Hindlimb muscle (tissue), 1 donor: ENCODE measurements around the gene COL4A1. TPM values are rescaled to one million over a fixed set of nuclear protein-coding genes. Genes with fewer than 3 reads are reported as not detected.
A peak's percentile ranks its signal among the peaks of the same experiment; 100 is the strongest.
"Not testable (repeated sequence)": the region's sequence is repeated elsewhere in the genome, so short reads cannot be mapped to it uniquely, and the experiment has no call there.

ENCODE experiments used
- DNase-seq: peaks from one replicate; pipeline ENCODE4 v3.0.0-alpha.2; 2013
- polyA plus RNA-seq: library from polyadenylated mRNA; unstranded; fragments of 120-200 nt; gene quantifications from one replicate; pipeline ENCODE4 v1.2.1, GENCODE V29; 2013; ENCODE audit not compliant: insufficient read length

COL4A1 gene
- polyA plus RNA-seq, 1 donor, result 706 TPM

DNA sequence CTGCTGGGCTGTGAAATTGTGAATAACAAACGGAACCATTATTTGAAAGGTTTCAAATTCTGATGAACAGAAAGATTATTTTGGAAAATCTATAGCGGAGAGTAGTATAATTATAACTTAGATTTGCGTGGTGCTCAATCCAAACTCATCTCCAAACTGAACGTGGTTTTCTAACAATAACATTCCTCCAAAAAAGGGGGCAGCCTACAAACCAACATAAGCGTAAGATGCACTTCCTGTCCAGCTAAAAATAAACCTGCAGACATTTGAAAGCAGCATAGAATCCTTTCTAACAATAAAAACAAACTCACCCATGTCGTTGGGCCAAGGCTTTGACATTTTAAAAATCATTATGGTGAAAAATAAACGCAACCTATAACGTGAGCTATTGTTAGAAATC, 178.4 kb downstream of the COL4A1 start:
- DNase-seq, result no peak

DNA sequence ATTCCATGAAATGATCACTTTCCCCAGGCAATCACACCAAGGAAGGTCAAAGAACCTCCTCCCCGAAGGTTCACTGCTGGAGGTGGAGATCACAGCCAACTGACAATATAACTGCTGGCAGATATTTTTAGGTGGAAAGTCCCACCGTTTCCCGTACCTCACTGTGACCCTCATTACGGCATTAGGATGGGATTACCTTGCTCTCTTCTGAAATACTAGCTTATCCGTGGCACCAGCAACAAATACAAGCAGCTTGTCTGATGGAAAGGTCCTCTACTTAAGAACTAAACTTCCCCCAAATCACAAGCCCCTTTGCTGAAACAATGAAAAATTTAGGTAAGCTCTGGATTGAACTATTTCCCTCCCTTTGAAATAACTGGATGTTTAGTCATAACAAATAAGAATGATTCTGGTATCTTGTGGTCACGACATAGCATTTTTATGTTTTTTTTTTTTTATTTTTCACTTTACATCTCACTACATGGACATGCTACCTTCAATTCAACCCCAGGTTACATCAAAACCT, 178.9 kb downstream of the COL4A1 start:
- DNase-seq, result no peak

DNA sequence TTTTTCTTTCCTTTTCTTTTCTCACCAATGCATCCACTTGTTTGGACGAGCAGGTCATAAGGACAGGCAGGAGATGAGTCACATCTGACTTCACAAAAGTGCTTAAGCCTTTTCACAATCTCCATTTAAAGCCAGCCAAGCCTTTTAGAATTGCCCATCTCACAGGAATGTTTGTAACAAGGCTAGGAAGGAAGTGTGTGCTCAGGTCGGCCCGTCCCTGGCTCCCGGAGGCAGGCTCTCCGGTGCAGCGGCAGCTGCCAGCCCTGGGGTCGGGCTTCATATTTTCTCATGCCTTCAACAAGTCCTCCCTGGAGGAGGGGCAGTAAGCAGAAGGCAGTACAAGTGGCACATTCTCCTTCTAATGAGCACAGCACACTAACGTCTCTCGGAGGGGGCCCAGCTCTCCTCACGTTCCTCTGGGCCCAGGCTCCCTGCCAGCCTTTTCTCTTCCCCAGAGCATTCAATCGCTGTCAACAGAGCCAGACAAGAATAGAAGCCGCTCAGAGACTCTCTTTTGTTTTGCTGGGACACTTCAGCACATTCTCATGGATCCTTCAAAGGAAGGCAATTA, 180.5 kb downstream of the COL4A1 start:
- no peak for DNase-seq

DNA sequence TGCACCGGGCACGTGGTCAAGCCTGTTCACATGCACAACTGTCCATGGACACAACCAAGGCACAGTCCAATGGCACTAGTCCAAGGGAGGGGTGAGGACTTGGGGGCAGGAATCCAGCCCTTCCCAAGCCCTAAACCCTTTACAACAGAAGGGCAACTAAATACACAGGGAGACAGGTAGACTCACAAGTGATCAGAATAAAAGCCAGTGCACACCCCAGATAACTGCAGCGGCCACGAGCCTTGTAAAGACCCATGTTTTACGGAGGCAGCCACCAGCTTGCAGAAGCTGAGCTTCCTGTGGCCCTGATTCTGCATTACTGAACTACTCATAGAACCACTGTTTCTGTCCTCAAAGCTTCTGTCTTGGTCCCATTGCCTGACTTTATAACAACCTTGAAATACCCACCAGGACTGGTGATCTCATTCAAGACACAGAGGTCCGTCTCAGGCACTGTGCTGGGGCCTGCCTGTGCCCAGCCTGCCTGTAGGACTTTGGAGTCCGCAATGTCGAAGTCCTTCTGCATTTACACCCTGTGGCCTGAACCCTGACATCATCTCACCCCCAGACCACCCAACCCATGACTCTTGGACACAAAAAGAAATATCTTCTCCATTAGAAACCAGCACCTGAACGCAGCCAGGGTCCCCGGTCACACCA, 181.2 kb downstream of the COL4A1 start:
- DNase-seq, result no peak

DNA sequence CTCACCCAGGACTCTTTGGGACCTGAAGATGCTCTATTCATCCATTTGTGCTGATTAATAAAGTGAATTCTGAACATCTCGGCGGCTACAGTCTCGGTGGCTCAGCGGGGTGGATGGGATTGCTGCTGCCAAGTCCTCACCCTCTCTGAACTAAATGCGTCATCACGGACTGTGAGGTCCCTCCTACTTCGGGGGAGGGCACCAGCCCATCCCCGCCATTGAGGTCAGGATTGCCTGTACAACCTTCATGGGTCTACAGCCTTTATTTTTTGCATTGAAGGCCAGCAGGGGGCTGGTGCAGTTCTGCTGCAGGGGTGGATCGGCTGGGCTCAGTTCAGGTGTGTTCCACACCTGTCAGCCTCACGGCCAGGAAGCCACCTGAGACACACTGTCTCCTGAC, 181.8 kb downstream of the COL4A1 start:
- DNase-seq, result no peak

DNA sequence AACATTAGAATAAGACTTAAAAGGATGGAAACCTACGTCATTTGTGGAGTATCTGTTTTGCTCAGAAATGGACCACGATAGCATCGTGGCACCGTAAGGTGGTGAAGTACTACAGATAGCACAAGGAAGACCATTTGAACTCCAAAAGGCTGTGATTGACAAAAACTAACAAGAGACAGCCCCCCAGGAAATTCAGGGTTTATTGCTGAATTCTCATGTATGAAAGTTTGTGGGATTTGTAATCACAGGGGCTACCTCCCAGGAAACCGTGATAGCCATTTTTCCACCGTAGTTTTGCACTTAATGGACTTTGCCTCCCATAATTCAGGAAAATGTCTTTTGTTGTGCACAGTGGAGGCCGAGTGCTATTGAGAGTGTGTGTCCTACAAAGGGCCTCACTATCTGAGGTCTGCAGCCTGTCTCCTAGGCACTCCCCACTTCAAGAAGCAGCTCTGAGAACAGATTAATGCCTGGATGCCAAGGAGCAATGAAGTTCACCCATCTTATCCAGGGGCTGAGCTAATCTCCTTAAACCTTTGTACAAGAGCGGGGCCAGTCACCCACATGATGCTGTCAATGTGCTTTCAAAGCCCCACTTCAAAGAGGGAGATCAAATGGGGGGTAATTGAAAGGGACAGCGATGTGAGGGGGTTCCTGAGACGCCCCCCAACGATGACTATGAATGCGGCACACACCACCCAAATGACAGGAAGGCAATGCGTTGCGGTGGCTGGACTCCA, 182.6 kb downstream of the COL4A1 start:
- DNase-seq, result no peak

DNA sequence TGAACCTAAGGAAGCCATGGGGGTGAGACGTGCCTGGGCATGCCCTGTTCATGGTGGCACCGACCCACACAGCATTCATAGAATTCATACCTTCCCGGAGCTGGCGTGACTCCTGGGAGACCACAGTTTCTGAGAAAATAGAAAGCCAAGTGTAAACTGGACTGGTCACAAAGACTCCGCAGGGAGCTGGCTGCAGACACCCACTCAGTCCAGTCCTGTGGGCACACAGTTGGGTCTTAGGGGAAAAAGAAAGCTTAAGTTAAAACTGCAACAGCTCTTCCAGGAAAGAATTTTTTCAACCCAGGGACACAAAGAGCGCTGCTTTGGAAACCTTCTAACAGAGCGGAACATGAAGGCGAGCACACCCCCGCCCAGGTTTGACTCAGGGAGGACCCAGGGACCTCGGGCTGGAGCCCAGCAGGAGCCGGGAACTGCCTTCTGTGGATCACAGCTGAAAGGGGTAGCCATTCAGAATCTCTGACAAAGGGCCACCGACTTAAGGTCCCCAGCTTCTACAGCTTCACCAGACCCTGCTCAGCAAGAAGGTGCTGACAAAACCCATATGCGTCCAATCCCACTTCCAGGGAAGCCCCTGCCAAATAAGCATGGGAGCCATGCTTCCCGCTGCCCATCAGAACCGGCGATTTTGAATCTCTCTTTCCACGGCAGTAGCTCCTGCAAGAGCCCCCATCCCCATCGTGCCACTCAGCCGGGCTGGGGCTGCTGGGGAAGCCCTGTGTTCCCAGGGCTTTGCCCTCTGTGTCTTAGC, 183.7 kb downstream of the COL4A1 start:
- no peak for DNase-seq

DNA sequence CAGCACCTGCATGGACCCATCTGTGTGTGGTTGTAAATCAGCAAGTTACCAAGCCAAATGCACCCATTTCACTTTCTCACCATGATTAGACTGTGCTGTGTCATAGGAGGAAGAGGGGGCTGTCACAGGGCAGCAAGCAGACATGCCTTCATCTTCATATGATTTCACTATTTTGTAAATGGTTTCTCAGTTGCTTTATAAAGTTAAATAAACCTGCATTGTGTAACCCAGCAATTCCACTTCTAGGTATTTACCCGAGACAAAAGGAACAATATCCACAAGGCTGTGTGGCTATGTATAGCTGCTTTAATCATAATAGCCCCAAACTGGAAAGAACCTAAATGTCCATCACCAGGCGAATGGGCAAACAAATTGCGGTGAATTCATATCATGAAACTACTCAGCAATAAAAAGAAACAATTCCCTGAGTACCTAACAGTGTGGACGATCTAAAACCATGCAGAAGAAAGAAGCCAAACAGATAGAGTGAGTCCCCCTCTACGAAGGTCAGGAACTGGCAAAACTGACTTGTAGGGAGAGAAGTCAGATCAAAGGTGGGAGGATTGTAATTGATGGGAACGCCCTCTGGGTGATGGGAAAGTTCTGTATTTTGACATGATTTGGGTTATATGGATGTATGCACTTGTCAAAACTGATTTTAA, 185.4 kb downstream of the COL4A1 start:
- DNase-seq, result no peak

DNA sequence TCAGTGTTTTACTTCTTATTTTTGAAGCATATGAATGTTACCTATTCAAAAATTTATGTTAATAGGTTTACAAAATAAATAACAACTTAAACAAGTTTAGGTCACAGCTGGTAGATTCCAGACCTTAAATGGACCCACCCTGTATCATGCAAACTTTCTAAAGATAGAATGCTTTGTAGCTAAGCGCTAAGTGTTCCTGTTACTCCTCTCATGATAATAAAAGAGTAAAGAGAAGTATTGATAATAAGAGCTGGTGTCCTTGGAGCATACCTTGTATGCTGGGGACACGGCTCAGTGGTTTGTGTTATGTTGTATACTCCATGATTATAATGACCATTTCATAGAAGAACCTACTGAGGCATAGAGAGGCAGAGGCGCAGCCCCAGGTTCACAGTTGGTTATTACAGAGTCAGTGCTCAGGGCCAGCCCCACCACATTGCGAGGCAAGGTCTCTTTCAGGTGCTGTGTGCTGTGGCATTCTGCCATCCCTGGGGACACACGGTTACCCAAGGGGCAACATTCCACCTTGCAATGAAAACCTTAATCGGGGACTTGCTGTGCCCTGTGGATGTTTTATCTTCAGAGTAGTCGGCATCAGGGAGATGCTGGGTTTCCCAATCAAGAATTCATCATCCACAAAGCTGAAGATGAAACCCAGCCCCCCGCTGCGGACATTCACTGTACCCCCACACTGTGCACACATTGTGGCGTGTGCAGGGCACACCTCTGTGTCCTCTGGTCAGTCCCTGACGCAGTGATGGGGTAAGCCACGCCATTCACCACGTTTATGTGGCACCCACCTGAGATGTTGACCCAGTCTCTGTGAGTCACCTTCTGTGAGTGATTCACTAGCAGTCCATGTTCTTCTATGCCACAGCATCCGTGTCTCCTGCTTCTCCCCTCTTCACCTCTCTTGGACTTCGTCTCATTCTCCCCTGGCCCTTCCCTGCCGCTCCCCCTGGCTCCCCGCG, 186.7 kb downstream of the COL4A1 start:
- DNase-seq, result no peak

DNA sequence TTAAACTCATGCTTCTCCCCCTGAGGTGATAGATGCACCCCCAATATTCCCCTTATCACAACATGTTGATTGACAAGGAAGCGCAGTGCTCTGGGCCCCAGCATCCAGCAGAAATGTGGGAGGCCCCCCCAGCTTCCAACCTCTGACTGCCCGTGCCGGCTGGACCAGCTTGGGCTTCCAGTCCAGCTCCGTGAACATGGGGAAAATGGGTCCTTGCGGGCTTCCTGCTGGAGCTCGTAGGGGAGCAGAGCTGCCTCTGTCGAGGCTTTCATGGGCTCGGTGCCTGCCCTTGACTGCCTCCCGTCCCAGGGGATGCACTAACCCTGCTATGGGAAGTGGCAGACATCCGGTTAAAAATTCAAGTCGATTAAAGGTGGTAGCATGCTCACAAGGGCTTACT, 188.9 kb downstream of the COL4A1 start:
- DNase-seq, result no peak

DNA sequence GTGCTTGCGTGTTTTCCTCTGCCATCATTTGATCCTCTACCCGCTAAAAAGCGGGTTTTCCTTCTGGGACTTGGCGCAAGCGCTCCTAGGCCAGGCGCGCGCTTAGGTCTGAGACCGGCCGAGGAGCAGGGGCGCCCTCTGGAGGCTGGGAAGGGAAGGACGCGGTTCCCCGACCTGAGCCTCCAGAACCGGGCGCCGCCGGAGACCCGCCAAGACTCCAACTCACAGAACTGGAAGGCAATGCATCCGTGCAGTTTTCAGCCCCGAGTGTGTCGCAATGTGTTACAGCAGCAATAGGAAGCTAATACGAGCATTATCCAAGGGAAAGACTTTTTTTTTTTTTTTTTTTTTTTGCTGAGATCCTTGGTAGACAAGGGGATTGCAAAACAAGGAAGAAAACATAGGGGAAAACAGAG, 190.9 kb downstream of the COL4A1 start:
- peak; percentile 57 for DNase-seq

DNA sequence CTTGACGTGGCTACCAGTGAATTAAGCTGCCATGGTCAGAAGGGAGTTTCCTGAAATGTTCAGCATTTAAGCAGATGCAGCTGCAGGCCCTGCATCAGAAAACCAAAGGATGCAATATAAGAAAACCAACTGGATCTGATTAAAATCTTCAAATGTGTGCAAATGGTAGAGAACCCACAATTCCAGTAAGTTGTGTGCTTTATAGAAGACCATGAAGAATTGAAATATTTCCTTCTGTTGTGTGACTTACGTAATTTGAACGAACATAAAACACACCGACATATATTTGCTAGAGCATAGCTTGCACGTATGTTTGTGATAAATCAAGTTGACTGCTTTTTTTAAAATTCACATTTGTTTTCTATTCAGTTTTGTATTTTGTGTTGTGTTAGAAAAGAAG, 191.4 kb downstream of the COL4A1 start:
- no peak for DNase-seq

DNA sequence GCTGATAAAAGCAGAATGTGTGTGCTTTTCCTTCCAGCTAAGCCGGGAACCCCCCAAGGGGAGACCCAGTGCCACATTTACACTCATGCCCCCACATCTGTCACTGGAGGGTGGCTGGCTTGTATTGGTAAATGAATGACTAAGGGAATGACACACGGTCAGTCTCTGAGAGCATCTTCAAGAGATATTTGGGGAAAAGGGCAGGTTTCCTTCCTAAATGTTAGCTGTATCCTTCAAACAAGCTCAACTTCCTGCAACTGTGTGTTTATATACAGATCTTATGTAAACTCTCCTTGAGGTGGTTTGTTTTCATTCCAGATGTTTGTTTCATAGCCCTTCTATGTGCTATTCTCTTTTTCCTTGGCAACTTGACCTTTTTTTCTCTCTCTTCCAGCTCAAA, 192.6 kb downstream of the COL4A1 start:
- DNase-seq, result no peak

DNA sequence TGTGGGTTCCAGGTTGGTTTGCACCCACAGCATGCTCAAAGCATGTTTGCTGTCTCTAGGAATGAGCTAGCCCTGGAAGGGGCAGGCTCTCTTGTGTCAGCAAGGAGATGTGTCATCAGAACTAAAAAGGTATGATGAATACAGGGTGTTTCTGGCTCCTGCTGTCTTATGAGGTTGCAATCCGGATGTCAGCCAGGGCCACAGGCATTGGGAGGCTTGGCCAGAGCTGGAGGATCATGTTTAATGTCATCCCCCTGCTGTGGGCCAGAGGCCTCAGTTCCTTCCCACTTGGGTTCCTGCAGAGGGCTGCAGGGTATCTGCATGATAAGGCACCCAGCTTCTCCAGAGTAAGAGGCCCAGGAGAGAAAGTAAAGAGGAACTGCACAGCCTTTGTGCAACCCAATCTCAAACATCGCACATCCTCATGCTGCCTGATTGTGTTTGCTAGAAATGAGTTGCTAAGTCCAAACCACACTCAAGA, 193.6 kb downstream of the COL4A1 start:
- no peak for DNase-seq

DNA sequence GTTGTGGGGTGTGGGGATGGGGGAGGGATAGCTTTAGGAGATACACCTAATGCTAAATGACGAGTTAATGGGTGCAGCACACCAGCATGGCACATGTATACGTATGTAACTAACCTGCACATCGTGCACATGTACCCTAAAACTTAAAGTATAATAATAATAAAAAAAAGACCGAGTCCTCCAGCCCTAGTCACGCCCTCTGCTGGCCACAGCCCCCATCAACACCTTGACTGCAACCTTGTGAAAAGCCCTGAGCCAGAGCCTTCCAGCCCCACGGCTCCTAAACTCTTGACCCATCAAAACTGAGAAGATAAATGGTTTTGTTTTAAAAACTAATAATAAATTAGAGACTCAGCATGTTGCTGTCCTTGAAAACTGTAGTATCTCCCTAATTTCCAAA, 194.6 kb downstream of the COL4A1 start:
- DNase-seq, result not testable (repeated sequence)

DNA sequence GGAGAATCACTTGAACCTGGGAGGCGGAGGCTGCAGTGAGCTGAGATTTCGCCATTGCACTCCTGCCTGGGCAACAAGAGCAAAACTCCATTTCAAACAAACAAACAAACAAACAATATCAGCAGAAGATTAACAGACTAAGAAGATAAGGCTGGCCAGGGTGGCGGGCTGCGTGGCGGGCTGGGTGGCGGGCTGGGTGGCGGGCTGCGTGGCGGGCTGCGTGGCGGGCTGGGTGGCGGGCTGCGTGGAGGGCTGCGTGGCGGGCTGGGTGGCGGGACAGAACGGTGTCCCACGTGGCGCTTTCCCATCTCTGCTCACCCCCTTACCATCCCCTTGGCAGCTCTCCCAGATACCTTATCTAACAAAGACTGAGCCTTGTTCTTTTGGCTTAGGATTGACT, 196.2 kb downstream of the COL4A1 start:
- DNase-seq, result no peak

DNA sequence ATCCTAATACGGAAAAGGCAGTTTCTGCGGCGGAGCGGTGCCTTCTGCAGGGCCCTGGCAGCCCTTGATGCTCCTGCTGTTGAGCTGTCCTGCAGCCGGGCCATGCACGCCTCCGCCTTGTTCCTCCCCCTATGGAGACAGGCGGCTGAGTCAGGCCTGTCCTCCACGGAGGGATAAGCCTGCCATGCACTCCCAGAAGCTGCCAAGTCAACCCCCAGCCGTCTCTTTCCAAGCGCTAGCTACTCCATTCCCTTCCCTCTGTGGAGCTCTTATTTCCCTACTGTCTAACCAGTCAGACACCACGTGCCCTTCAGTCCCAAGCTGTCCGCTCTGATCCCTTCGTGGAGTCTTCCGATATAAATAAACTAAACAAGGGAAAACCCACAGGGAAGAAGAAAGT, 197.0 kb downstream of the COL4A1 start:
- DNase-seq, result peak; percentile 55

DNA sequence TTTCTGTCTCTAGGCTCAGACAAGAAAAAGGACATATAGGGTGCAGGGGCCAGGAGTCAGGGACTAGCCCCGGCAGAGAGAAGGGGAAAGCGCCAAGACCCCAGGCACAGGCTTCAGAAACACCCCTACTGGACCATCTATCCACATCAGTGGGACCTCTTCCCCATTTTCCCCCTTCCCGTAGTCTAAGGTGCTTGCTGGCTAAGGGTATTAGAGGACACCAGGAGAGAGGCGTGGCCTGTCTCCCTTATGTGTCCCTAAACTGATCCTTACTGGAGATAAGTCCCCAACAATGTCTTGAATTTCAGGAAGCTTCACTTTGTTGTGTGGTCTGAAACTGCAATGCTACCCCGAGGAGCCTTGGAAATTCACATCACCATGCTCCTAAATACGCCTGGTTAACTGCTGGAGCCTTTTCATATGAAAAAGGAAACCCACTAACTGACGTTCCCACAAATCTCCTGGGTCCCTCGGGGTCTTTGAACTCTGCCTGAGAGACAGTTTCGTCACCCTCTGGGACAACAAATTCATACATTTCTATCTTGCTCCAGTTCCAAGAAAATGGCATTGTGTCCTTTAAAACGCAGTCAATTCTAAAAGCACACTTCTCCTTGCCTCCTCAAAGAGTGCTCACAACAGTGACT, 197.7 kb downstream of the COL4A1 start:
- DNase-seq, result no peak

DNA sequence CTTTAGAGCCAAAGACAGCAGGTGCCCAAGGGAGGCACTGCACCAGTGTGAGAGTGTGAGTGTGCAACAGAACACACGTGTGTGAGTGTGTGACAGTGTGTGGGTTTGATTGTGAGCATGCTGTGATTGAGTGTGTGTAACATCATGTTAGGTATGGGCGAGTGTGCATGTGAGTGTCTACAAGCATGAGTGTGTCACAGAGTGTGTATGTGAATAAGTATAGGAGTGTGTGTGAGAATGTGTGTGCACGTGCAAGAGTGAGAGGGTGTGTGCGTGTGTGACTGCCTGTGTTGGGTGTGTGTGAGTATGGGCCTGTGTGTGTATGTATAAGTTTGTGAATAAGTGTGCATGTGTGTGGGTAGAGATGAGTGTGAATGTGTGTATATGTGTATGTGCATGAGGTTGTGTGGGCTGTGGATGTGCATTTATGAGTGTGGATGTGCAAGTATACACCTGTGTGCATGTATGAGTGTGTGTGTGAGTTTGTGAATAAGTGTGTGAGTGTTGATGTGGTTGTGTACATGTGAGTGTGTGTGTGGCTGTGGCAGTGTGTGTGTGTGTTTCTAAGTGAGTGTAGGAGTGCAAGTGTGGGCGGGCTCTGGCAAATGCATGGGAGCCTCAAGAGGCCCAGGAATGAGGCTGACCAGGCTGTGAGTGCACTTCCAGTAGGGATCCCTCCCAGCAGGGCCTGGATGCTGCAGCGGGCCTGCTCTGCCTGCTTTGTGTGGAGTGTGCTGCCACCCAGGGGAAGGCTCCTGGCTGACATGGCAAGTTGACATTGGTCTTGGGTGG, 198.4 kb downstream of the COL4A1 start:
- peak; percentile 80 for DNase-seq
